ENCODE measurements around the gene PGPEP1.

PGPEP1 gene

GRCh38 chr19:18418483-18419194 is 78.2 kb downstream of the PGPEP1 start:
- peak overlapping the region; percentile 39 for H3K4me3 ChIP-seq (ENCODE audit: low read length)
- TF ChIP-seq CTCF (IDR thresholded peaks at IDR 0.05; ENCODE audit: insufficient read depth, low read depth, low read length, missing control alignments) = no peak
- peak; percentile 24 for DNase-seq (ENCODE audit: low read depth)

GRCh38 chr19:18419195-18419698 is 78.8 kb downstream of the PGPEP1 start, which contains the start of gene SSBP4:
SSBP4 (plus strand) TSS chr19:18419398; CDS start chr19:18419649, 251 bp downstream.
- TF ChIP-seq CTCF (IDR thresholded peaks at IDR 0.05; ENCODE audit: insufficient read depth, low read depth, low read length, missing control alignments) = no peak
- peak; percentile 76 for DNase-seq (ENCODE audit: low read depth)
- H3K4me3 ChIP-seq (ENCODE audit: low read length) = peak within 1 kb of the TSS; percentile 54
